Kasumi-1 (cell line): ENCODE data around the gene GPSM1.
A peak's percentile ranks its signal among the peaks of the same experiment; 100 is the strongest.

ENCODE experiments used
- DNase-seq, 2 experiments: peaks; one replicate each; lab custom pipeline; 2025; lab: John Stamatoyannopoulos, UW

Gene GPSM1

GRCh38 chr9:136361754-136362449 is 34.6 kb downstream of the GPSM1 start:
- no peak for DNase-seq

- DNase-seq, result no peak
These were observed 35.1 kb downstream of the GPSM1 start for GRCh38 chr9:136362450-136362784.

- DNase-seq, result peak; percentile 71 to 90
These were observed 36.0 kb downstream of the GPSM1 start, which contains the start of gene DNLZ for GRCh38 chr9:136363106-136363948. DNLZ (minus strand) TSS chr9:136363744; CDS start chr9:136363714, 30 bp downstream.

- DNase-seq, result peak in 1 of 2 experiments; percentile 33
These were observed 36.8 kb downstream of the GPSM1 start for GRCh38 chr9:136363949-136364748.

GRCh38 chr9:136364942-136365774 is 37.8 kb downstream of the GPSM1 start:
- DNase-seq, result no peak

GRCh38 chr9:136365775-136366222 is 38.5 kb downstream of the GPSM1 start:
- peak; percentile 46 to 70 for DNase-seq

- DNase-seq, result no peak
These were observed 39.5 kb downstream of the GPSM1 start for GRCh38 chr9:136366826-136367225.

GRCh38 chr9:136367296-136368145 is 40.2 kb downstream of the GPSM1 start:
- no peak for DNase-seq

GRCh38 chr9:136368190-136368589 is 40.9 kb downstream of the GPSM1 start:
- no peak for DNase-seq

- no peak for DNase-seq
These were observed 42.7 kb downstream of the GPSM1 start for GRCh38 chr9:136370037-136370436.

GRCh38 chr9:136370687-136371532 is 43.6 kb downstream of the GPSM1 start:
- DNase-seq, result no peak

GRCh38 chr9:136371533-136371880 is 44.2 kb downstream of the GPSM1 start:
- DNase-seq, result no peak

GRCh38 chr9:136372006-136372405 is 44.7 kb downstream of the GPSM1 start:
- DNase-seq, result no peak

GRCh38 chr9:136372561-136373299 is 45.4 kb downstream of the GPSM1 start:
- DNase-seq, result peak; percentile 74 to 79

GRCh38 chr9:136373300-136374182 is 46.2 kb downstream of the GPSM1 start, which contains the start of gene CARD9:
CARD9 (minus strand) TSS chr9:136373669; CDS start chr9:136372078, 1,591 bp downstream.
- peak; percentile 17 to 32 for DNase-seq

GRCh38 chr9:136374183-136374575 is 46.8 kb downstream of the GPSM1 start:
- DNase-seq, result no peak

- DNase-seq, result no peak
These were observed 47.8 kb downstream of the GPSM1 start for GRCh38 chr9:136375096-136375495.

GRCh38 chr9:136376457-136376856 is 49.1 kb downstream of the GPSM1 start:
- DNase-seq, result no peak
